Muscle layer of colon (tissue), 2 donors: ENCODE data around the gene NRIP1.
A peak's percentile ranks its signal among the peaks of the same experiment; 100 is the strongest.

ENCODE experiments used
- H3K27ac ChIP-seq: one replicate; pipeline ENCODE4 v1.7.0; 2013; ENCODE audit warnings: low read depth, mild to moderate bottlenecking, low read length, moderate library complexity
- H3K27me3 ChIP-seq, 2 donors: one replicate each; pipeline ENCODE4 v1.7.0; 2013; ENCODE audit warnings: low read length in 2 of 2, mild to moderate bottlenecking in 2 of 2; ENCODE audit not compliant: insufficient read depth in 2 of 2, control insufficient read depth in 1 of 2
- H3K36me3 ChIP-seq: one replicate; pipeline ENCODE4 v1.7.0; 2013; ENCODE audit warnings: mild to moderate bottlenecking, low read length; ENCODE audit not compliant: insufficient read depth
- H3K4me1 ChIP-seq: one replicate; pipeline ENCODE4 v1.7.0; 2013; ENCODE audit warnings: mild to moderate bottlenecking, low read length; ENCODE audit not compliant: insufficient read depth
- H3K4me3 ChIP-seq, 2 donors: one replicate each; pipeline ENCODE4 v1.7.0; 2013; ENCODE audit warnings: low read length in 2 of 2, low read depth in 1 of 2, mild to moderate bottlenecking in 1 of 2, moderate library complexity in 1 of 2
- H3K9ac ChIP-seq: one replicate; pipeline ENCODE4 v1.7.0; 2013; ENCODE audit warnings: low read length
- H3K9me3 ChIP-seq: one replicate; pipeline ENCODE4 v1.7.0; 2013; ENCODE audit warnings: mild to moderate bottlenecking, low read length
- donor health status: abdominal sarcoma.
- donor health status: Adenocarcinoma of cecum.

The NRIP1 gene, protein sequence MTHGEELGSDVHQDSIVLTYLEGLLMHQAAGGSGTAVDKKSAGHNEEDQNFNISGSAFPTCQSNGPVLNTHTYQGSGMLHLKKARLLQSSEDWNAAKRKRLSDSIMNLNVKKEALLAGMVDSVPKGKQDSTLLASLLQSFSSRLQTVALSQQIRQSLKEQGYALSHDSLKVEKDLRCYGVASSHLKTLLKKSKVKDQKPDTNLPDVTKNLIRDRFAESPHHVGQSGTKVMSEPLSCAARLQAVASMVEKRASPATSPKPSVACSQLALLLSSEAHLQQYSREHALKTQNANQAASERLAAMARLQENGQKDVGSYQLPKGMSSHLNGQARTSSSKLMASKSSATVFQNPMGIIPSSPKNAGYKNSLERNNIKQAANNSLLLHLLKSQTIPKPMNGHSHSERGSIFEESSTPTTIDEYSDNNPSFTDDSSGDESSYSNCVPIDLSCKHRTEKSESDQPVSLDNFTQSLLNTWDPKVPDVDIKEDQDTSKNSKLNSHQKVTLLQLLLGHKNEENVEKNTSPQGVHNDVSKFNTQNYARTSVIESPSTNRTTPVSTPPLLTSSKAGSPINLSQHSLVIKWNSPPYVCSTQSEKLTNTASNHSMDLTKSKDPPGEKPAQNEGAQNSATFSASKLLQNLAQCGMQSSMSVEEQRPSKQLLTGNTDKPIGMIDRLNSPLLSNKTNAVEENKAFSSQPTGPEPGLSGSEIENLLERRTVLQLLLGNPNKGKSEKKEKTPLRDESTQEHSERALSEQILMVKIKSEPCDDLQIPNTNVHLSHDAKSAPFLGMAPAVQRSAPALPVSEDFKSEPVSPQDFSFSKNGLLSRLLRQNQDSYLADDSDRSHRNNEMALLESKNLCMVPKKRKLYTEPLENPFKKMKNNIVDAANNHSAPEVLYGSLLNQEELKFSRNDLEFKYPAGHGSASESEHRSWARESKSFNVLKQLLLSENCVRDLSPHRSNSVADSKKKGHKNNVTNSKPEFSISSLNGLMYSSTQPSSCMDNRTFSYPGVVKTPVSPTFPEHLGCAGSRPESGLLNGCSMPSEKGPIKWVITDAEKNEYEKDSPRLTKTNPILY (N-terminal part only)

DNA sequence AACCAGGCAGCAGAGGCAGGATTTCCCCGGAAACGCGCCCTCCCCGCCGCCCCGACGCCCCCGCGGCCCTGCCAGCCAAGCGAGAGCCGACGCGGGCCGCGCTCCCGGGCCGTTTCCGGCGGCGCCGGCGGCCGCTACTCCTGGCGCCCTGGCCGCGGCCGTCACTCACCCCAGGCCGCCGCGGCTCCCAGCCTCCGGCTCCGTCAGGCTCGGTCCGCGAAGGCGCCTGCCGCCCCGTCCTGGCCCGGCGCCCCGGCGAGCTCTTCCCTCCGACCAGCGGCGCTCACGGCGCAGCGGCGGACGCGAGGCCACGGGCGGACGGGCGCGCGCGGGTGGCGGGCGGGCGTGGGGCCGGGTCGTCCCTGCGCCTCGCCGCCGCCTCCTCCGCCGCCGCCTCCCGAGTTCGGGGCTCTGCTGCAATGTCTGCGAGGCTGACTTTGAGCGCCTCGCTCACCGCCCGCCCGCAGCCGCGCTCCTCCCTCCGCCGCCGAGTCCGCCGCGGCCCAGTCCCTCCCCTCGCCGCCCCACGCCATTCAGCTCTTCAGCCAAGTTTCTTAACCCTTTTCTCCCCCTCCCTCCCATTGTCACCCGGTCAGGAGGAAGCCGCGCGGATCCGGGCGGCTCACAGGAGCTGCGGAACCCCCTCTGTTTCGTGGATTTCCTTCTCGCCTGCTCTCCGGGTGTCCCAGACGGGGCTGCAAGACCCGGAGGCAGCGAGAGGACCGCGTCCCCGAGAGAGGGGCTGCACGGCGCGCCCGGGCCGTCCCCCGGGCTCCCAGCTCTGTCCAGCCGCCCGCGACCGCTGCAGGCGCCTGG is at the start of gene NRIP1:
TSS of gene NRIP1 (minus strand) at position 425 of the 816 bp plus-strand sequence. CDS start 96,808 bp downstream, outside the sequence.
- Histone ChIP-seq H3K27ac (peak within 1 kb of the TSS; percentile 86), H3K9ac (peak within 1 kb of the TSS; percentile 83), H3K4me3 (peak within 1 kb of the TSS; percentile 86 to 90), H3K36me3 (no peaks in the 10 kb centered on the region), H3K9me3 (no peaks in the 10 kb centered on the region), H3K27me3 (no peaks in the 10 kb centered on the region), H3K4me1 (peaks cover 32% of the 10 kb centered on the region)

DNA sequence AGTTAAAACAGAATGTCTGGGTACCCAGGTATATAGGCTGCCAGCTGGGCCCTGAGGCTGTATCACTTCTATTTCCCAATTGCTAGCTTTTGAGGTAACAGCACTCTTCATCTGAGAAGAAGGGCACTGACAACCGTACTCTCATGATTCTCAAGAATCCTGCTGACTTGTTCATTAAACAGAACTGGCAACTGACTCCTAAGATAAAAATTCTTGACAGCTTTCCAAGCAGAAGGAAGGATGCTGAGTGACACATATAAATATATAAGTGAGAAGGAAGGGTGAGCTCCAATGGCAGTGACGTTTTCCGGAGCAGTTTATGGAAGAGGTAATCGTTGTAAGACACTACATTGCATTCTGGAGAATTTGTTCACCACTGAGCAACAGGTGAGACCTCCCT is 48.1 kb upstream of the NRIP1 start:
- no peak overlapping the region for H3K27ac ChIP-seq

DNA sequence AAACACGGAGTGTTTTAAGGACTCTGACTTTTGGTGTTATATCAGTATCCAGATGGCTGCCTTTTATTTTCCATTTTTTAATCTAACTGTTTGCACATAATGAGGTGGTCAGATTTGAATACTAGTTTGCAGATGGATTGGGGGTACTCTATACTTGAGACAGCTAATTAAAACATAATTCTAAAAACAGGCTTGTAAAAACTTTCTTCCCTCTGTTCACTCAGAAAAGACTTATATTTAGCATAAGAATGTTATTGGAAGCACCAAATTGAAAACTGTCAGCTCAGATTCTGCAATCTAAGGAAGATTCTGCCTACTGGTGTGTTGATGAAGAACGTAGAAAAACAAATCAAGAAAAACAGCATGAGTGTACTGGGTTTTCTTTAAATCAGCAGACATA is 44.0 kb upstream of the NRIP1 start:
- H3K4me3 ChIP-seq, result no peak overlapping the region
- H3K9me3 ChIP-seq, result no peaks in the 10 kb centered on the region
- H3K9ac ChIP-seq, result no peak overlapping the region
- H3K4me1 ChIP-seq, result no peaks in the 10 kb centered on the region
- H3K36me3 ChIP-seq, result no peaks in the 10 kb centered on the region
- no peak overlapping the region for H3K27ac ChIP-seq
- no peaks in the 10 kb centered on the region for H3K27me3 ChIP-seq

More for the DNA sequence above, 48.1 kb upstream of the NRIP1 start:
- no peak overlapping the region for H3K9ac ChIP-seq
- no peaks in the 10 kb centered on the region for H3K4me1 ChIP-seq
- H3K36me3 ChIP-seq, result no peaks in the 10 kb centered on the region
- no peak overlapping the region for H3K4me3 ChIP-seq
- H3K9me3 ChIP-seq, result no peaks in the 10 kb centered on the region
- no peaks in the 10 kb centered on the region for H3K27me3 ChIP-seq

DNA sequence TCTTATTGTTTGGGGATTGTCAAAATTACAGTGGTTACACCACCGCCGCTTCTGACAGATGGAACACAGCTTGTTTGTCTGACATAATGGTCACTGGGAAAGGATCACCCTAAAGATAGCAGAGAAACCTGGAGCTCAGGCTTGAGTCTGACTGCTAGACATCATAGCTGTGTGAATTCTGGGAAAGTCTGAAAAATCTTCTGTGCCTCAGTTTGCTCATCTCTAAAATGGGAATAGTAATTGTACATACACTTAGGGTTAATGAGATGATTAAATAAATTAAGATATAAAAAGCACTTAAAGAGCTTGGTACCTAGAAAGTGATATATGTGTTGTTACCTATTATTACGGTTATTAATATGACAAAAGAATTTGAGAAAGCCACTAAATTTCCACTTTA is 39.7 kb upstream of the NRIP1 start:
- no peak overlapping the region for H3K4me3 ChIP-seq

DNA sequence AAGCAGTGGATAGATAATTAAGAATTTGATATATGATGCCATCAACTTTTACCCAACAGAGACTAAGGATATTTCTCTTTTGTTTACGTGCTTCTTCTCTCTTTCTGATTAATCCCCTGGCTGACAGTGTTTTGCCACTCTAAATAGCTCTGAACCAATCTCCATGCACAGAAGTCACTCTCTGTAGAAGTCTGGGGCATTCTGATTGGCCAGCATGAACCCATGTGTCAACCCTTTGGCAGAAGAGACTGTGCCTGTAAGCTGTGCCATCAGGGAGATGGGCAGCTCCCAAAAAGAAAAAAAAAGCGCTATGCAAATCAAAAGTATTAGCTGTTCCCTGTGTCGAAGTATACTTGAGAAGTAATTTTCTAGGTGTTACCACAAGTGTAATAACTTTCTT is 34.1 kb upstream of the NRIP1 start:
- H3K9ac ChIP-seq, result no peak overlapping the region
- no peaks in the 10 kb centered on the region for H3K36me3 ChIP-seq

More for the DNA sequence above, 39.7 kb upstream of the NRIP1 start:
- H3K36me3 ChIP-seq, result no peaks in the 10 kb centered on the region
- H3K27me3 ChIP-seq, result no peaks in the 10 kb centered on the region
- H3K27ac ChIP-seq, result no peak overlapping the region
- H3K9me3 ChIP-seq, result no peaks in the 10 kb centered on the region
- no peaks in the 10 kb centered on the region for H3K4me1 ChIP-seq
- H3K9ac ChIP-seq, result no peak overlapping the region

DNA sequence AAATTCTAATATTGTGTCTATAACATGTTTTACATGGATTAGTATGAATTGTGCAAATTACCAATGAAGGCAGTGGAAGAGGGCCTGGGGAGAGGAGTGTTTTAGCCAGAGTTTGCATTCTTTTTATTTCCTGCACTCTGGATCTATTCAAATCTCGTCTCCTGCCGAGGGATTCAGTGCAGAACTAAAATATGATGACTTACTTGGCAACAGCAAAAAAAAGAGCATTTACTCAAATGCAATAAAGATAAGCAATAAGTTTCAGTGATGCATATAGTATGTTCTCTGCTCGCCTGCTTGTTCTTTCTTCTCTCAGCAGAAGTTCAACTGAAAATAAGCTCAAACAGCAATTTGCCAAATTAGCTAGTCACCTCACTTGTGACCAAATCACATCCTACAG is 33.4 kb upstream of the NRIP1 start:
- H3K9me3 ChIP-seq, result no peaks in the 10 kb centered on the region
- H3K36me3 ChIP-seq, result no peaks in the 10 kb centered on the region
- H3K9ac ChIP-seq, result no peak overlapping the region
- no peak overlapping the region for H3K27ac ChIP-seq
- no peak overlapping the region for H3K4me3 ChIP-seq
- H3K27me3 ChIP-seq, result no peaks in the 10 kb centered on the region
- H3K4me1 ChIP-seq, result no peaks in the 10 kb centered on the region

More for the DNA sequence above, 34.1 kb upstream of the NRIP1 start:
- H3K4me1 ChIP-seq, result no peaks in the 10 kb centered on the region
- H3K27me3 ChIP-seq, result no peaks in the 10 kb centered on the region
- no peak overlapping the region for H3K4me3 ChIP-seq
- H3K9me3 ChIP-seq, result no peaks in the 10 kb centered on the region
- H3K27ac ChIP-seq, result no peak overlapping the region

DNA sequence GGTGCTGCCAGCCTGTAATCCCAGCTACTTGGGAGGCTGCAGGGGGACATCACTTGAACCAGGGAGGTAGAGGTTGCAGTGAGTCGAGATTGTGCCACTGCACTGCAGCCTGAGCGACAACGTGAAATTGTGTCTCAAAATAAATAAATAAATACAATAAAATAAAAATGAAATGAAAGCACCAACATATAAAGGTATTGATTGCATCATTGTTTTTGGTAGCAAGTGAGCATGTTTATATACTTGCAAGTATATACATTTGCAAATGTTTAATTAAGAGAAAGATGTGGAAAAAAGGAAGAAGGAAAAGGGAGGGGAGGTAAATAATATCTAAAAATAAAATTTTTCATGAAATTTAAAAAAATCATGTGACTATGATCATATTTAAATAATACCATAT is 32.8 kb upstream of the NRIP1 start:
- H3K27ac ChIP-seq, result no peak overlapping the region
- no peaks in the 10 kb centered on the region for H3K4me1 ChIP-seq
- no peaks in the 10 kb centered on the region for H3K9me3 ChIP-seq

DNA sequence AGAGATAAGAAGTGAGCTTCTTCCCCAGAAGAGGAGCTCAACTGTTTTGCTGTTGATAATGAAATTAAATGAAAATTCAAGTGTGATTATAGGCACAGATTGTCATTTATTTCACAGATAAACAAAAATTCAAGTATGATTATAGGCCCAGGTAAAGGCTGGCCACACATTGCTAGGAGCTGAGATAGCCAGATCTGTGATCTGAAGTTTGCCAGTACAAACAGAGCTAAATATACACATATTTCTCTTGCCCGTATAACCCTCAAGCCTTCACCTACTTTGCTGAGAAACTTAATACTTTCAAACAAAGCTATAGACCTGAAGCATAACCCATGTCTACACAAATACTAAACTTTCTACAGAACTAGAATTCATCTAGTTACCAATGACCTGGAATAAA is 31.3 kb upstream of the NRIP1 start:
- no peaks in the 10 kb centered on the region for H3K4me1 ChIP-seq
- no peak overlapping the region for H3K9ac ChIP-seq
- no peaks in the 10 kb centered on the region for H3K9me3 ChIP-seq
- no peaks in the 10 kb centered on the region for H3K27me3 ChIP-seq
- no peak overlapping the region for H3K27ac ChIP-seq
- no peak overlapping the region for H3K4me3 ChIP-seq
- H3K36me3 ChIP-seq, result no peaks in the 10 kb centered on the region

More for the DNA sequence above, 32.8 kb upstream of the NRIP1 start:
- Histone ChIP-seq H3K36me3 (no peaks in the 10 kb centered on the region), H3K9ac (no peak overlapping the region), H3K4me3 (no peak overlapping the region), H3K27me3 (no peaks in the 10 kb centered on the region)

DNA sequence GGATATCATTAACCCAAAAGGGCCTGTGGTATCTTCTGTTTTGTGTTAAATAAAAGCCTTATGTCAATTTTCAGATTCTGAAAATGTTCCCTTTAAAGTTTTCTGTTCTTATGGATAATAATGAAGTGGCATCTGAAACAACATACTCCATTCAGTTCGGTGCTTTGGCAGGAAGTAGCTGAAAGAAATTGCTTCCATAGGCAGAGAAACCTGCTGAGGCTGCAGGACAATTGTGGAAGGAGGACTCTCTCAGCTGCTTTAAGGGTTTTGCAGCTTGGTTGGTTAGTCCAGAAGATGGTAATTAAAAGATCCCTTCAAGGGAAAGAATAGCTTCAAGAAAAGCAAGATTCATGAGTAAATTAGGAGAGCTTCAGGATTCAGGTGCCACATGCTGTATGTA is 30.5 kb upstream of the NRIP1 start:
- H3K9ac ChIP-seq, result no peak overlapping the region

DNA sequence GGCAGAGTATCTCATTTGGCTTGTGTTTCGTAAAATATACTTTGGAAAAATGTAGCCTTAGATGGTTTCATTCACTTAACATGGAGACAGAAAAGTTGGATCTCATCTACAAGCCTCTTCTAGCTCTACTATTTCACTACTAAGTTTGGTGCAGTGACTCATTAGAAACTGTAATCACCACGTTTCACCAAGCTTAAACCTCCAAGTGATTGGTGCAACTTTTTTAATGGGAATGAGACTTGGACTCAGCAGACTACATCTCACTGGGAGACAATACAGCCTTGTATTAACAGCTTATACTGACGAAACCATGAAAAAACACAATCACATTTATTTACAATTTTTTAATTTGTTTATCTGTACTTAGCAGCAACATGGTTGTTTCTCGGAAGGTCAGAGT is 29.9 kb upstream of the NRIP1 start:
- H3K27ac ChIP-seq, result no peak overlapping the region
- no peaks in the 10 kb centered on the region for H3K27me3 ChIP-seq
- H3K4me3 ChIP-seq, result no peak overlapping the region
- no peak overlapping the region for H3K9ac ChIP-seq
- H3K4me1 ChIP-seq, result no peaks in the 10 kb centered on the region
- H3K36me3 ChIP-seq, result no peaks in the 10 kb centered on the region
- H3K9me3 ChIP-seq, result no peaks in the 10 kb centered on the region

More for the DNA sequence above, 30.5 kb upstream of the NRIP1 start:
- H3K36me3 ChIP-seq, result no peaks in the 10 kb centered on the region
- no peaks in the 10 kb centered on the region for H3K4me1 ChIP-seq
- no peaks in the 10 kb centered on the region for H3K9me3 ChIP-seq
- no peaks in the 10 kb centered on the region for H3K27me3 ChIP-seq
- H3K27ac ChIP-seq, result no peak overlapping the region
- H3K4me3 ChIP-seq, result no peak overlapping the region
